Cardiac fibroblast (primary cell): ENCODE results near the gene FNDC3B.
A peak's percentile ranks its signal among the peaks of the same experiment; 100 is the strongest.

Experiments
- DNase-seq, 2 donors: peaks; one replicate each; pipeline versions ENCODE4 v3.0.0 to v3.0.0-alpha.2; 2010; ENCODE audit warnings: low read depth in 2 of 2
- H3K4me3 ChIP-seq, 2 donors: replicated peaks in 1 of 2; 1 replicate in 1 of 2; 2 replicates in 1 of 2; pipeline ENCODE4 v1.5.1; 2011; ENCODE audit warnings: low read depth in 2 of 2, low read length in 2 of 2, mild to moderate bottlenecking in 2 of 2, moderate library complexity in 1 of 2
- TF ChIP-seq, protein P1 (sequence below): IDR thresholded peaks from one replicate; pipeline ENCODE4 v1.5.1; 2011; ENCODE audit warnings: low read depth, mild to moderate bottlenecking, low read length, inconsistent platforms

The FNDC3B gene

DNA sequence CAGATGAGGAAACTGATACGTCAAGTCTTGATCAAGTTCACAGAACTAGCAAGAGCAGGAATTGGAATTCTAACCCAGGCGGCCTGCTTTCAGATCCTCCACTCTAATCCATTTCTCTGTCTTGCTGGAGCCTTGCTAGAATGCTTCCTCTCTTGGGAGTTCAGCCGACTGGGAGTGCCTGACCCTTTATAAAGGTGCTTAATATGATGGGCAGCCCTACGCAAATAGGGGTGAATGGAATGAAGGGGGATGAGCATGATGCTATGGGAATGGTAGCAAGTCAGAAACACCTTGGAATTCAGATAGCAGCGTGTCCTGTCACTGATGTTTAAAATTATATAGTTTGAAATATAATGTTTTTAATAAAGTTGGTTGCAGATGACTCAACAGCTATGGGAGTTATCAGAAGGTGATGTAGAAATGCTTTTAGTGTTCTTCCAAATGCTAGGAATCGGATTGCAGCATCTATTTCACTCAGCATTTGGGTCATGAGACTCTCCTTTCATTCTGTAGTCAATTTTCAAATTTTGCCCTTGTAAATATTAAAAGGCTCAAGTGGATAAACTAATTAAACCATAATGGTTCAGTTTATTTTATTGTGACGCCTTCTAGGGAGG, 150.7 kb downstream of the FNDC3B start:
- TF ChIP-seq, protein P1, sequence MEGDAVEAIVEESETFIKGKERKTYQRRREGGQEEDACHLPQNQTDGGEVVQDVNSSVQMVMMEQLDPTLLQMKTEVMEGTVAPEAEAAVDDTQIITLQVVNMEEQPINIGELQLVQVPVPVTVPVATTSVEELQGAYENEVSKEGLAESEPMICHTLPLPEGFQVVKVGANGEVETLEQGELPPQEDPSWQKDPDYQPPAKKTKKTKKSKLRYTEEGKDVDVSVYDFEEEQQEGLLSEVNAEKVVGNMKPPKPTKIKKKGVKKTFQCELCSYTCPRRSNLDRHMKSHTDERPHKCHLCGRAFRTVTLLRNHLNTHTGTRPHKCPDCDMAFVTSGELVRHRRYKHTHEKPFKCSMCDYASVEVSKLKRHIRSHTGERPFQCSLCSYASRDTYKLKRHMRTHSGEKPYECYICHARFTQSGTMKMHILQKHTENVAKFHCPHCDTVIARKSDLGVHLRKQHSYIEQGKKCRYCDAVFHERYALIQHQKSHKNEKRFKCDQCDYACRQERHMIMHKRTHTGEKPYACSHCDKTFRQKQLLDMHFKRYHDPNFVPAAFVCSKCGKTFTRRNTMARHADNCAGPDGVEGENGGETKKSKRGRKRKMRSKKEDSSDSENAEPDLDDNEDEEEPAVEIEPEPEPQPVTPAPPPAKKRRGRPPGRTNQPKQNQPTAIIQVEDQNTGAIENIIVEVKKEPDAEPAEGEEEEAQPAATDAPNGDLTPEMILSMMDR = no peak
- H3K4me3 ChIP-seq = no peak overlapping the region
- peak; percentile 53 to 65 for DNase-seq

DNA sequence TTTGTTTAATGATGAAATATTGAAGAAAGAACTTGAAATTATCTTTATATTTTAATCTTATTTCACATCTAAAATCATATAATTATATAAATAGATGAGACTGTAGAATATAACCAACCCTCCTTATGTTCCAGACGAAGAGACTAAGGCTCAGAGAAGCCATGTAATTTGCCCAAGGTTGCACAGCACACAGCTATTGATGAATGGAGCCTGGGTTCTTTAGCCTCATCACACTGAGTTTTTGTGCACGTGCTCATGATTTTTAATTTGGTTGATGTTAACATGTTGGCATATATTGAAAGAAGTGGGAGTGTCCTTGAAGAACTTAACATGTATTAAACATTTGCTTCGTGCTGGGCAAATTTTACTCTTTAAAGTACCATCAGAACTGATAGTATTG, 151.6 kb downstream of the FNDC3B start:
- TF ChIP-seq, protein P1 = no peak

DNA sequence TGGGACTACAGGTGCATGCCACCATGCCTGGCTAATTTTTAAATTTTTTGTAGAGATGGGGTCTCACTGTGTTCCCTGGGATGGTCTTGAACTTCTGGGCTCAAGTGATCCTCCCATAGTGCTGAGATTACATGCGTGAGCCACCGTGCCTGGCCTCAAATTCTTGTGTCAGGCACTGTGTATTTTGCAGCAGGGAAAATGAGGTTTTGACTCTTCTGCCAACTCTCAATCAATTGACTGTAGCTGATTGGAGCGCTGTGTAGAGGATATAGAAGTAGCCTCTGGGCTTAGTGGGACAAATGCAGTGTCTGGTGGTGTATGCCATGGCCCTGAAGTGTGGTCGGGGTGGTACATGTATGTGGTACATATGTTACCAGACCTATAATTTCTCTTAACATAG, 152.3 kb downstream of the FNDC3B start:
- TF ChIP-seq, protein P1 = no peak
- H3K4me3 ChIP-seq = no peak overlapping the region
- DNase-seq = no peak

More for the DNA sequence above, 151.6 kb downstream of the FNDC3B start:
- no peak overlapping the region for H3K4me3 ChIP-seq
- no peak for DNase-seq

DNA sequence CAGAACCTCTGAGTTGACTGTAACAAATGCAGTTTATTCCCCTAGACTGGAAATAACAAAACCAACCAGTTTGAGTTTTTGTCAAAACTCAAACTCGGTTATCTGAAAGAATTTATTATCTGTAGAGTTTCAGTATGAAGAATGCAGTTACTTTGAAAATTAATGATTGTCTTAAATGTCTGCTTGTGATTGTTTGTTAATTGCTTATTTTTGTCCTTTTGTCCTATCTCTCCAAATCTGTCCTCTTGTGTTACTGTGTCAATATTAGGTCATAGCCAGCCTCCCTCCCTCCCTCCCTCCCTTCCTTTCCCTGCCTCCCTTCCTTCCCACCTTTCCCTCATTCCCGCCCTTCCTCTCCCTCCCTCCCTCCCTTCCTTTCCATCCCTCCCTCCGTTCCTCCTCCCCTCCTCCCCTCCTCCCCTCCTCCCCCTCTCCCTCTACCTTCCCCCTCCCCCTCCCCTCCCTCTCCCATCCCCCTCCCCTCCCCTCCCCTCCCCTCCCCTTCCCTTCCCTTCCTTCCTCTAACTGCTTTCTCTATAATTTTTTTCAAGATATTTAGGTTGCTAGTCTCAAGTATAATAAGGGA, 153.5 kb downstream of the FNDC3B start:
- no peak for DNase-seq
- TF ChIP-seq, protein P1 = no peak
- H3K4me3 ChIP-seq = no peak overlapping the region

DNA sequence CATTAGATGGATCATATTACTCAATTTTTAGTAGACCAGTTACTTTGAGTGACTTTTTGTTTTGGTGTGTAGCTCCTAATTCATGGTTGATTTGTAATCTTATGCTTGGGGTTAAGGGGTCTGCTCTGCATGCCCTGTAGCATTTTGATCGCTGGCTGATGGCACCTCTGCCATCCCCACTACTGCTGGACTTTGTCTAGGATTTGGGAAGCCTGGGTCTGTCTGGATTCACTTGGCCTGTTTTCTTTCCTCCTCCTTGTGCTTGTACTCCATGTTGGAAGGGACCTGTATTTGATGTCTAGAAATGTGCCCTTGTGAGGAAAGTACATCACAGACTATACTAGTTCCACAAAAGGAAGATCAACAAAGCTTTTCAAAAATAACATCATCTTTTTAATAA, 154.1 kb downstream of the FNDC3B start:
- DNase-seq = no peak
- TF ChIP-seq, protein P1 = no peak
- no peak overlapping the region for H3K4me3 ChIP-seq

DNA sequence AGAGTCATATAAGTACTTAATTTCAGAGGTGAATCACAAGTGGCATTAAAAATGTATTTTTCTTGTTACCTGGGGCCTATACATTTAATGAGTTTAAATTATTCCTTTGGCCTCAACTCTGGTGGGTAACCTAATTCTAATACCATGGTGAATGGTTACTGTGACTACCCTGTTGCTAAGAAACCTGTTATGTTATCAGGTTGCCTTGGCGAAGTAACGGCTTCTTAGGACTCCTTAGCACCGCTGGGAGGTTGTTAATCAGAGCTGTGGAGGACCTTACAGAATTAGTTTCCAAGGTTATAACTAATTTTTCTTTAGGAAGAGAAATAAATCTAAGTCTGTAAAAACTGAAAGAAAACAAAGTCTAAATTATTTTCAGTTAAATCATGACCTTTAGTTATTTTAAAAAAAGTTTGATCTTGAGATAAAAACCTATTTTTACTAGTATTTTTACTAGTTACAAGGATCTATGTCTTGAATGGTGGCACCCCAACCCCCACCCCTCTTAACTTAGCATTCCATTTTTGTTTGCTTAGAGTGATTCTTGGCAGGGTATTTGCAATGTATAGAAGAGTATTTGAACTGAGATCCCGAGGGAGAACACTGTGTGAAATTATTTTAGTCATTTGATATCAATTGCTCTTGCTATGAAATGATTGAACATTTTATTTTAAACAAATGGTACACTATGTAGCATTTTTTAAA, 155.5 kb downstream of the FNDC3B start:
- peak; percentile 69 for DNase-seq

More for the DNA sequence above, 155.5 kb downstream of the FNDC3B start:
- H3K4me3 ChIP-seq = no peak overlapping the region
- TF ChIP-seq, protein P1 = no peak
